ENCODE measurements around the gene FAS.

- TF ChIP-seq CTCF (conservative IDR thresholded peaks at IDR 0.05; ENCODE audit: low read depth in 2 of 2): no peak
- no peak for TF ChIP-seq POLR2AphosphoS5 (IDR thresholded peaks at IDR 0.05; ENCODE audit: low read depth)
- no peak for TF ChIP-seq REST (IDR thresholded peaks at IDR 0.05; ENCODE audit: unreplicated experiment)
- no peak for TF ChIP-seq EZH2 (IDR thresholded peaks at IDR 0.05; ENCODE audit: low read depth, unreplicated experiment)
- no peak for TF ChIP-seq NANOG (IDR thresholded peaks at IDR 0.05; ENCODE audit: borderline replicate concordance)
- TF ChIP-seq EZH2phosphoT487 (IDR thresholded peaks at IDR 0.05; ENCODE audit: unreplicated experiment): no peak
- TF ChIP-seq ZNF331 (CRISPR knock-in tag; IDR thresholded peaks at IDR 0.05; ENCODE audit: low read depth): no peak
- TF ChIP-seq ZNF462 (CRISPR knock-in tag; IDR thresholded peaks at IDR 0.05): no peak
- no peak for TF ChIP-seq STAT1 (IDR thresholded peaks at IDR 0.05; ENCODE audit: unreplicated experiment)
- TF ChIP-seq, protein P1, sequence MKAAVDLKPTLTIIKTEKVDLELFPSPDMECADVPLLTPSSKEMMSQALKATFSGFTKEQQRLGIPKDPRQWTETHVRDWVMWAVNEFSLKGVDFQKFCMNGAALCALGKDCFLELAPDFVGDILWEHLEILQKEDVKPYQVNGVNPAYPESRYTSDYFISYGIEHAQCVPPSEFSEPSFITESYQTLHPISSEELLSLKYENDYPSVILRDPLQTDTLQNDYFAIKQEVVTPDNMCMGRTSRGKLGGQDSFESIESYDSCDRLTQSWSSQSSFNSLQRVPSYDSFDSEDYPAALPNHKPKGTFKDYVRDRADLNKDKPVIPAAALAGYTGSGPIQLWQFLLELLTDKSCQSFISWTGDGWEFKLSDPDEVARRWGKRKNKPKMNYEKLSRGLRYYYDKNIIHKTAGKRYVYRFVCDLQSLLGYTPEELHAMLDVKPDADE (IDR thresholded peaks at IDR 0.05): no peak
- TF ChIP-seq ZNF114 (CRISPR knock-in tag; IDR thresholded peaks at IDR 0.05): no peak
- TF ChIP-seq JUNB (IDR thresholded peaks at IDR 0.05; ENCODE audit: unreplicated experiment): no peak
These were observed 6.3 kb downstream of the FAS start for GRCh38 chr10:88996927-88997326.
